GM18505 (cell line): ENCODE results near the gene MMP25.

ENCODE experiments used
- ATAC-seq: cut with Tn5 transposase; IDR thresholded peaks from one replicate; pipeline ENCODE4 v1.9.1; 2021; ENCODE audit not compliant: unreplicated experiment
- POLR2A ChIP-seq: IDR thresholded peaks from 4 replicates; pipeline ENCODE4 v1.6.1; 2011; ENCODE audit warnings: borderline replicate concordance; ENCODE audit not compliant: insufficient read depth, insufficient read length; ENCODE audit errors: extremely low read depth

MMP25 gene

DNA sequence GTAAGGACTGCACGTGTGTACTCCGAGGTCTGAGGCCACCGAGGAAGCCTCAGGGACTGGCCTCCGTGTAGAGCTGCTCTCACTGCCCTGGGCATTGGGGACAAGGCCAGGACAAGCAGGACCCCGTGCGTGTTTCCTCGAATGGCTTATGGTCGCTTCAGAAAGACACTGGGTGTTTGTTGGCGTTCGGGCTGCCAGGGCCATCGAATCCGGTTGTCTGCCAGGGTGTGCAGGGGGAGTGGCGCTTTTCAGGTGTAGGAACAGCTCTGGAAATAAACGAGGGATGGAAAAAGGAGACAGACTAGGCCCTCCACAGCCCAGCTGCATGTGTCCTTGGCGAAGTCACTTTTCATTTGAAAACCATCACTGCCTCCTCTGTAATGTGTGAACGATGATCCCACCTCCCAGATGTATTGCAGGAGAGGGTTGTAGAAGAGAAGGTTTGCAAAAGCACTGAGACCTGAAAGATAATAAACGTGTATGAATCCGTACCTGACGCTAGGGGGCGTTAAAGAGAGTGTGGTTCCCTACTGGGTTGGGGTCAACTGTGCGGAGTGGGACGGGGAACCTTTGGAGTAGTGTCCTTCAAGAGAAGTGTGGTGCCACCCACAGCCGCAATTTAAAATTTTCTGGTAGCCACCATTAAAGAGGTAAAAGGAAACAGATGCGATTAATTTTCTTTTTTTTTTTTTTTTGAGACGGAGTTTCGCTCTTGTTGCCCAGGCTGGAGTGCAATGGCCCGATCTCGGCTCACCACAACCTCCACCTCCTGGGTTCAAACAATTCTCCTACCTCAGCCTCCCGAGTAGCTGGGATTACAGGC, 54.9 kb downstream of the MMP25 start:
- TF ChIP-seq POLR2A, result no peak
- no peak for ATAC-seq

DNA sequence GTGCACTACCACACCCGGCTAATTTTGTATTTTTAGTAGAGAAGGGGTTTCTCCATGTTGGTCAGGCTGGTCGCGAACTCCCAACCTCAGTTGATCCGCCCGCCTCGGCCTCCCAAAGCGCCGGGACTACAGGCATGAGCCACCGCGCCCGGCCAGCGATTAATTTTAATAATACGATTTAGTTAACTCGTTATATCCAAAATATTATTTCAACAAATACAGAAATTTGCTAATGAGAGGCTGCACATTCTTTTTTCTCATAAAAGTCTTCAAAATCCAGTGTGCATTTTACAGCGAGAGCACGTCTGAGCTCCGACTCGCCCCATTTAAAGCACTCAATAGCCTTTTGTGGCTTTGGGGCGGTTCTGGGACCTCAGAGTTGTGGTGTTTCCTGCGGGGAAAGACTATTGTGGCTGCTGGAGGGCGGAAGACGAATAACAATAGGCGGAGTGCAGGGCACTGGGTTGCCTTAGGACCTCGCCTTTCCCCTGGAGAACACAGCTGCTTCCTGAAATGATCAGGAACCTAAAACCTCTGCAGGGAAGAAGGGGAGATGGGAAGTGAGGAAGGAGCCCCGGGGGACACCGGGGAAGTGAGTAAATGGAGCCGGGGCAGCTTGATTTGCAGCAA, 55.6 kb downstream of the MMP25 start:
- no peak for TF ChIP-seq POLR2A

GRCh38 chr16:3106205-3106928, 60.0 kb downstream of the MMP25 start:
- ATAC-seq, result peak; percentile 86
- TF ChIP-seq POLR2A, result peak; percentile 84

More for the DNA sequence above, 55.6 kb downstream of the MMP25 start:
- ATAC-seq, result no peak
